ENCODE measurements around the gene GALNT18. TPM values are rescaled to one million over a fixed set of nuclear protein-coding genes. Genes with fewer than 3 reads are reported as not detected.

The GALNT18 gene
- total RNA-seq, 1 experiment from 2014 or later = 1.7 TPM

DNA sequence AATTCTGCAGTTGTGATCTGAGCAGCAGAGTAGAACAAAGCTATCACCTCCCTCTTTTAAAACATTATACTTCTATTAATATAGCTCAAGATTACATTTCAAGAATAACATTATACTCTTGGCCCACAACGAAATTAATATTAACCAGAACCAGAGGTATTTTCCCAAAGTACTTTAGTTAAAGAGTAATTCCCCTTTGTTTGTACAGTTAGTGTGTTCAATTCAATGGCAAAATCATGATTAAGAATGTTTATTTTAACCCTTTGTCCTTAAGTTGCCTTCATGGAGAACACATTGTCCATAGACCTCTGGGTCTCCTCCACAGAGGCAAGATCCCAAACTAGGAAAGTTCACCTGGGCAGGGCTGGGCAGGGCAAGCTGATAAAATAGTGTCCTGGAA lies 180.7 kb downstream of the GALNT18 start:
- no peaks in the 10 kb centered on the region for H3K27me3 ChIP-seq (ENCODE audit: insufficient read depth, low read length)

More for the DNA sequence above, 180.7 kb downstream of the GALNT18 start:
- H3K4me2 ChIP-seq (ENCODE audit: insufficient read depth, insufficient read length, low read length) = no peak overlapping the region
- no peak overlapping the region for H3T11ph ChIP-seq (ENCODE audit: low read length)
- no peak for DNase-seq
- H3K23ac ChIP-seq (ENCODE audit: insufficient read length, low read depth, low read length) = no peak overlapping the region
- H3K23me2 ChIP-seq (ENCODE audit: insufficient read length, low read depth, low read length, poor library complexity, severe bottlenecking) = no peaks in the 10 kb centered on the region
- no peak overlapping the region for H3K27ac ChIP-seq (ENCODE audit: insufficient read length, low read depth, low read length)
- Mint-ChIP-seq H3K4me3 (no peak overlapping the region), H3K36me3 (ENCODE audit: insufficient read depth in 1 of 3, low read depth in 3 of 3) (no peaks in the 10 kb centered on the region; a peak in 1 of 7 replicates), H3K27me3 (ENCODE audit: low read depth) (peaks cover 2% of the 10 kb centered on the region; the same call in 1 of the 2 replicates), H3K27ac (no peak overlapping the region), H3K9me3 (no peaks in the 10 kb centered on the region), H3K4me1 (peaks cover 7 to 15% of the 10 kb centered on the region in 2 experiments)
- no peak overlapping the region for H2BK20ac ChIP-seq (ENCODE audit: low read depth, low read length, poor library complexity, severe bottlenecking)
- no peak overlapping the region for H2BK15ac ChIP-seq (ENCODE audit: low read depth, low read length)
- no peaks in the 10 kb centered on the region for H3K79me1 ChIP-seq (ENCODE audit: insufficient read depth, low read depth, low read length, poor library complexity, severe bottlenecking)
- H3K9ac ChIP-seq (ENCODE audit: extremely low read depth, insufficient read length, low read length) = no peak overlapping the region
- no peak overlapping the region for H4K91ac ChIP-seq (ENCODE audit: insufficient read length, low read depth, low read length)
- no peak overlapping the region for H2BK120ac ChIP-seq (ENCODE audit: low read depth, low read length, poor library complexity, severe bottlenecking)
- no peak overlapping the region for H3K18ac ChIP-seq (ENCODE audit: insufficient read length, low read depth, low read length)
- no peak overlapping the region for H2BK12ac ChIP-seq (ENCODE audit: insufficient read length, low read depth, low read length)
- H2AFZ ChIP-seq (ENCODE audit: low read length) = no peak overlapping the region
- no peak overlapping the region for H2AK5ac ChIP-seq (ENCODE audit: insufficient read length, low read length)
- no peak overlapping the region for H3K56ac ChIP-seq (ENCODE audit: insufficient read length, low read depth, low read length)
- H3K4me1 ChIP-seq (ENCODE audit: insufficient read depth, low read length) = no peaks in the 10 kb centered on the region; the same call in 1 of the 2 replicates
- TF ChIP-seq, protein P1, sequence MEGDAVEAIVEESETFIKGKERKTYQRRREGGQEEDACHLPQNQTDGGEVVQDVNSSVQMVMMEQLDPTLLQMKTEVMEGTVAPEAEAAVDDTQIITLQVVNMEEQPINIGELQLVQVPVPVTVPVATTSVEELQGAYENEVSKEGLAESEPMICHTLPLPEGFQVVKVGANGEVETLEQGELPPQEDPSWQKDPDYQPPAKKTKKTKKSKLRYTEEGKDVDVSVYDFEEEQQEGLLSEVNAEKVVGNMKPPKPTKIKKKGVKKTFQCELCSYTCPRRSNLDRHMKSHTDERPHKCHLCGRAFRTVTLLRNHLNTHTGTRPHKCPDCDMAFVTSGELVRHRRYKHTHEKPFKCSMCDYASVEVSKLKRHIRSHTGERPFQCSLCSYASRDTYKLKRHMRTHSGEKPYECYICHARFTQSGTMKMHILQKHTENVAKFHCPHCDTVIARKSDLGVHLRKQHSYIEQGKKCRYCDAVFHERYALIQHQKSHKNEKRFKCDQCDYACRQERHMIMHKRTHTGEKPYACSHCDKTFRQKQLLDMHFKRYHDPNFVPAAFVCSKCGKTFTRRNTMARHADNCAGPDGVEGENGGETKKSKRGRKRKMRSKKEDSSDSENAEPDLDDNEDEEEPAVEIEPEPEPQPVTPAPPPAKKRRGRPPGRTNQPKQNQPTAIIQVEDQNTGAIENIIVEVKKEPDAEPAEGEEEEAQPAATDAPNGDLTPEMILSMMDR (conservative IDR thresholded peaks at IDR 0.05) = no peak
- H3K9me3 ChIP-seq (ENCODE audit: control insufficient read depth, low read depth, low read length) = no peaks in the 10 kb centered on the region
- no peak overlapping the region for H4K5ac ChIP-seq (ENCODE audit: insufficient read length, low read depth, low read length)
- H3K79me2 ChIP-seq (ENCODE audit: insufficient read depth, low read length) = no peaks in the 10 kb centered on the region
- no peak overlapping the region for H3K4ac ChIP-seq (ENCODE audit: low read depth, low read length)
- H2BK5ac ChIP-seq (ENCODE audit: insufficient read length, low read length) = no peak overlapping the region
- no peaks in the 10 kb centered on the region for H4K20me1 ChIP-seq (ENCODE audit: control insufficient read depth, insufficient read depth, insufficient read length)
- no CpG with 5 or more reads among the region's 1 CpG for WGBS (ENCODE audit: extremely low coverage, insufficient read length, low lambda C conversion rate)
- no peak overlapping the region for H4K8ac ChIP-seq (replicated peaks; ENCODE audit: insufficient read length, low read depth, low read length)
- no peak overlapping the region for H3K14ac ChIP-seq (ENCODE audit: insufficient read depth, low read length)
